Measurements from ENCODE around the gene C6orf15.
"Not testable (repeated sequence)": the region's sequence is repeated elsewhere in the genome, so short reads cannot be mapped to it uniquely, and the experiment has no call there.

C6orf15 gene

GRCh38 chr6:31098449-31098938 is 13.9 kb downstream of the C6orf15 start:
- no peak for DNase-seq

GRCh38 chr6:31096656-31097055 is 15.7 kb downstream of the C6orf15 start:
- DNase-seq = no peak

GRCh38 chr6:31096215-31096614 is 16.2 kb downstream of the C6orf15 start:
- no peak for DNase-seq

GRCh38 chr6:31094389-31094881 is 17.9 kb downstream of the C6orf15 start:
- no peak for DNase-seq

- no peak for DNase-seq
Measured at GRCh38 chr6:31092769-31093505, 19.4 kb downstream of the C6orf15 start.

- DNase-seq = no peak
Measured at GRCh38 chr6:31092238-31092637, 20.1 kb downstream of the C6orf15 start.

GRCh38 chr6:31091680-31092079 is 20.7 kb downstream of the C6orf15 start:
- DNase-seq = no peak

GRCh38 chr6:31090973-31091364 is 21.4 kb downstream of the C6orf15 start:
- no peak for DNase-seq

GRCh38 chr6:31090275-31090972 is 22.0 kb downstream of the C6orf15 start:
- DNase-seq = no peak

- DNase-seq = peak; percentile 53
Measured at GRCh38 chr6:31087494-31088089, 24.8 kb downstream of the C6orf15 start.

- no peak for DNase-seq
Measured at GRCh38 chr6:31086788-31087440, 25.5 kb downstream of the C6orf15 start.

- DNase-seq = peak; percentile 11
Measured at GRCh38 chr6:31083742-31084354, 28.5 kb downstream of the C6orf15 start.

- DNase-seq = no peak
Measured at GRCh38 chr6:31081872-31082271, 30.5 kb downstream of the C6orf15 start.

GRCh38 chr6:31079656-31080261 is 32.6 kb downstream of the C6orf15 start:
- DNase-seq = no peak

GRCh38 chr6:31076611-31077010 is 35.8 kb downstream of the C6orf15 start:
- DNase-seq = no peak

GRCh38 chr6:31075528-31075927 is 36.8 kb downstream of the C6orf15 start:
- DNase-seq = no peak

- no peak for DNase-seq
Measured at GRCh38 chr6:31074401-31074800, 38.0 kb downstream of the C6orf15 start.

- no peak for DNase-seq
Measured at GRCh38 chr6:31070711-31071197, 41.6 kb downstream of the C6orf15 start.

- DNase-seq = peak; percentile 45
Measured at GRCh38 chr6:31068669-31069340, 43.6 kb downstream of the C6orf15 start.

- DNase-seq = not testable (repeated sequence)
Measured at GRCh38 chr6:31067891-31068668, 44.3 kb downstream of the C6orf15 start.

- DNase-seq = not testable (repeated sequence)
Measured at GRCh38 chr6:31067028-31067427, 45.3 kb downstream of the C6orf15 start.
